HG02571 (cell line): ENCODE data around the gene KRT79.
"Not testable (repeated sequence)": the region's sequence is repeated elsewhere in the genome, so short reads cannot be mapped to it uniquely, and the experiment has no call there.

Experiments
- ATAC-seq: cut with Tn5 transposase; IDR thresholded peaks from one replicate; pipeline ENCODE4 v1.9.1; 2021; ENCODE audit warnings: mild to moderate bottlenecking, moderate library complexity; ENCODE audit not compliant: unreplicated experiment

Gene KRT79

GRCh38 chr12:52807544-52808470 lies 26.3 kb downstream of the KRT79 start:
- no peak for ATAC-seq

- no peak for ATAC-seq
Measured at GRCh38 chr12:52806821-52807543, 27.1 kb downstream of the KRT79 start.

GRCh38 chr12:52806169-52806811 lies 27.8 kb downstream of the KRT79 start:
- no peak for ATAC-seq

- no peak for ATAC-seq
Measured at GRCh38 chr12:52805739-52806138, 28.4 kb downstream of the KRT79 start.

- no peak for ATAC-seq
Measured at GRCh38 chr12:52805000-52805399, 29.1 kb downstream of the KRT79 start.

- no peak for ATAC-seq
Measured at GRCh38 chr12:52802442-52802841, 31.7 kb downstream of the KRT79 start.

- ATAC-seq: no peak
Measured at GRCh38 chr12:52801773-52802172, 32.3 kb downstream of the KRT79 start.

- ATAC-seq: no peak
Measured at GRCh38 chr12:52800259-52800917, 33.7 kb downstream of the KRT79 start.

GRCh38 chr12:52799505-52800211 lies 34.5 kb downstream of the KRT79 start:
- ATAC-seq: no peak

- ATAC-seq: no peak
Measured at GRCh38 chr12:52798671-52799504, 35.2 kb downstream of the KRT79 start.

GRCh38 chr12:52798003-52798670 lies 36.0 kb downstream of the KRT79 start:
- ATAC-seq: no peak

GRCh38 chr12:52797529-52797894 lies 36.6 kb downstream of the KRT79 start:
- no peak for ATAC-seq

GRCh38 chr12:52796839-52797528 lies 37.1 kb downstream of the KRT79 start:
- ATAC-seq: no peak

GRCh38 chr12:52796429-52796794 lies 37.7 kb downstream of the KRT79 start:
- no peak for ATAC-seq

- ATAC-seq: no peak
Measured at GRCh38 chr12:52795694-52796428, 38.2 kb downstream of the KRT79 start, which contains the start of gene KRT3. Gene KRT3 (minus strand): TSS chr12:52796117. CDS start chr12:52796042, 75 bp downstream.

GRCh38 chr12:52795332-52795674 lies 38.8 kb downstream of the KRT79 start:
- not testable (repeated sequence) for ATAC-seq

- no peak for ATAC-seq
Measured at GRCh38 chr12:52794479-52795331, 39.4 kb downstream of the KRT79 start.
